22Rv1 (cell line): ENCODE measurements around the gene ZBTB39.

Experiments
- CTCF ChIP-seq: fragments of 450-650 bp; IDR thresholded peaks from 2 replicates; pipeline ENCODE4 v1.5.1; 2017; ENCODE audit warnings: mild to moderate bottlenecking
- ZFX ChIP-seq: fragments of 450-650 bp; IDR thresholded peaks from 2 replicates; pipeline ENCODE4 v1.6.1; 2017; ENCODE audit warnings: antibody characterized with exemption, borderline replicate concordance

GRCh38 chr12:57040211-57040610, 33.9 kb upstream of the ZBTB39 start:
- no peak for TF ChIP-seq CTCF
- TF ChIP-seq ZFX: no peak
